Mammary epithelial cell (primary cell): ENCODE measurements around the gene ATXN7L1.

ENCODE experiments used
- CTCF ChIP-seq, 2 donors: IDR thresholded peaks in 1 of 2; conservative IDR thresholded peaks in 1 of 2; 2 replicates each; pipeline ENCODE4 v1.5.1; 2011 to 2012; ENCODE audit warnings: inconsistent platforms in 2 of 2, low read length in 2 of 2, mild to moderate bottlenecking in 2 of 2, control low read depth in 1 of 2, low read depth in 1 of 2; ENCODE audit not compliant: insufficient read depth in 1 of 2; ENCODE audit errors: extremely low read depth in 1 of 2
- EZH2 ChIP-seq: IDR thresholded peaks from 2 replicates; pipeline ENCODE4 v1.6.1; 2012; ENCODE audit warnings: low read length, inconsistent platforms, borderline replicate concordance

GRCh38 chr7:105751054-105751453, 125.3 kb downstream of the ATXN7L1 start:
- TF ChIP-seq EZH2: no peak
- TF ChIP-seq CTCF (conservative IDR thresholded peaks at IDR 0.05 in 1 of 2, IDR thresholded peaks at IDR 0.05 in 1 of 2; ENCODE audit: extremely low read depth in 1 of 2, insufficient read depth in 1 of 2, low read depth in 1 of 2, low read length in 2 of 2): no peak
